Fibroblast of villous mesenchyme (primary cell): ENCODE measurements around the gene USP20. TPM values are rescaled to one million over a fixed set of nuclear protein-coding genes. Genes with fewer than 3 reads are reported as not detected.

Experiments
- DNase-seq: peaks from one replicate; pipeline ENCODE4 v3.0.0-alpha.2; 2010; ENCODE audit warnings: low read depth
- H3K4me3 ChIP-seq: 2 replicates; pipeline ENCODE4 v1.5.1; 2011; ENCODE audit warnings: low read depth, mild to moderate bottlenecking, low read length
- CTCF ChIP-seq: IDR thresholded peaks from 2 replicates; pipeline ENCODE4 v1.5.1; 2012; ENCODE audit warnings: low read depth, mild to moderate bottlenecking, low read length; ENCODE audit not compliant: insufficient read depth
- total RNA-seq: library from RNA; depleted of rRNA; stranded (reverse); fragments of >200 nt; gene quantifications from 2 replicates; pipeline ENCODE4 v1.2.3, GENCODE V29; 2012

USP20 gene
- total RNA-seq, 1 donor = 10.4 TPM

DNA sequence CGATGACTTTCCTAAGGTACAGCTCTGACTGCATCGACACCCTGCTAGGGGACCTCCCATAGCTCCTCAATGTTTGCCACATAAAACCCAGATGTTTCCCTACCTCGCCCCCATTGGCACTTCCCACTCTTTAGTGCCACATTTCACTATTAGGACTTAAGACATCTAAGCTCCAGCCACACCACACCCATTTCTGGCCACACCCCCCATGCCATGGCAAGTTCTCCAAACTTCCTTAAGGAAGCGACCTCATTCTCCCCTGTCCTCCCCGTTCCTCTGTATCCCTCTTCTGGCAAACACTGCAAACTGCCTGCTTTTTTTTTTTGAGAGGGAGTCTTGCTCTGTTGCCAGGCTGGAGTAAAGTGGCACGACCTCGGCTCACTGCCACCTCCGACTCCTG, 62.9 kb downstream of the USP20 start:
- no peak for TF ChIP-seq CTCF
- H3K4me3 ChIP-seq = no peak overlapping the region
- peak; percentile 48 for DNase-seq

- H3K4me3 ChIP-seq = no peak overlapping the region
- no peak for DNase-seq
- no peak for TF ChIP-seq CTCF
Measured at GRCh38 chr9:129899620-129900019, 64.4 kb downstream of the USP20 start.

DNA sequence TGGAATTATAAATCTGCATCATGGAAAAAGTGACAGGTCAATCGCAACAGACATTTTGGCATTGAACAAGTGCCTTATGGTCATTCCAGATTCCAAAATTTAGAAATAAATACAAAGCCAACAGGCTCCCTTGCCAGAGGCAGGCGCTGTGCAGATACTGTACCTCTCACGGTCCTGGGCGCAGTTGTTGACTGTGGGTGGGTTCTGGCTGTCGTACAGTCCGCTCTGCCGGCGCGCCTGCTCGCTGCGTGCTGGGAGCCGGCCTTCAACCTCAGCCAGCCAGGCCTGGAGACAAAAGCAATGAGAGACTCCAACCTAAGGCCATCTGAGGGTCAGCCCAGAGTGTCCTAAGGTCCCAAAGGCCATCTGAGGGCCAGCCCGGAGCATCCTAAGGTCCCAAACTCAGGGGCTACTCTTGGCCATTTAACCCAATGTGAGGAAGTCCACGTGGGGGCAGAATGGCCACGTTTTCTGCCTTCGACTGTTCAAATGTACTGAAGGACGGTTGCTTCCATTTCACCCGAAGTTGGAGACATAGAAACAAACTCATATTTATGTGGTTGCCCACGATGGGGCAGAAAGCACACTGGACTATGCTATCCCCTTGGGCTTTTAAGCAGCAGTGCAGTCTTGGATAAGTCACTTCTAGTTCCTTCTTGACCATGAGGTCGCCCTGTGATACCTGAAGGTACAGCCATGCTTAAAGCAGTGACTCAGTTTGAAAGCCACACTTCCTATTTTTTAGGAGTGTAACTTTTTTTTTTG, 65.2 kb downstream of the USP20 start:
- TF ChIP-seq CTCF = no peak
- no peak for DNase-seq
- no peak overlapping the region for H3K4me3 ChIP-seq

GRCh38 chr9:129901993-129902739, 66.9 kb downstream of the USP20 start:
- no peak for DNase-seq
- TF ChIP-seq CTCF = no peak
- H3K4me3 ChIP-seq = no peak overlapping the region

GRCh38 chr9:129902740-129903134, 67.5 kb downstream of the USP20 start:
- no peak for DNase-seq
- H3K4me3 ChIP-seq = no peak overlapping the region
- TF ChIP-seq CTCF = no peak

DNA sequence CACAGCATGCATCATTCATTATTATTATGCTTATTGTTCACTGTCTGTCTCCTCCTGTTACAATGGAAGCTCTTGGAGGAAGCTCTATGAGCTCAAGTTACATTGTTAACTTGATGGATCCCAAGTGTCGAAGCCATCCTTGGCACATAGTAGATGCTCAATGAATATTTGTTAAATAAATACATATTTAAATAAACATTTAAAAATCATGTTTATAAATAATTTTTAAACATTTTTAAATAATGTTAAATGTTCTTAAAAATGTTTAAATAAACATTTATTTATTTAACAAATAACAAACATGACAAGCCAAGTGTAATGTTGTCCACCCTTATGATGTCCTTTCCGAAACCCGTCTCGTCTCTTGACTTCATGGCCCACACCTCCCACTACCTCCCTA, 69.5 kb downstream of the USP20 start:
- H3K4me3 ChIP-seq = no peak overlapping the region
- DNase-seq = no peak
- no peak for TF ChIP-seq CTCF
